K562 (cell line): ENCODE measurements around the gene CENPP. TPM values are rescaled to one million over a fixed set of nuclear protein-coding genes. Genes with fewer than 3 reads are reported as not detected.
A peak's percentile ranks its signal among the peaks of the same experiment; 100 is the strongest.

Source experiments
- ATAC-seq: fragments of 200-7000 bp; cut with Tn5 transposase; 3 replicates; pipeline ENCODE4 v1.9.1; 2020; ENCODE audit warnings: moderate library complexity
- BruUV-seq: library from RNA; stranded (reverse); fragments of 400-500 nt; replicated peaks from 2 replicates; lab custom pipeline; 2021; lab: Mats Ljungman, UMichigan
- CTCF ChIA-PET: fragments of 300-600 bp; formaldehyde crosslinking; extraction: SDS; loops from one replicate; lab custom pipeline; 2021; ENCODE audit warnings: low intra/inter-chr PET ratio; lab: Yijun Ruan, JAX
- POLR2A ChIA-PET: fragments of 300-600, 350-650 bp; sonication (Branson Sonifier 250); formaldehyde crosslinking; extraction: SDS; loops from one replicate; lab custom pipeline; 2021; ENCODE audit warnings: antibody characterized with exemption, inconsistent platforms; lab: Yijun Ruan, JAX
- DNase-seq, 4 experiments: peaks; one replicate each; pipeline versions ENCODE4 v3.0.0 to v3.0.0-alpha.2; 2011 to 2018; ENCODE audit warnings: low spot score in 3 of 4, mixed read lengths in 3 of 4; ENCODE audit errors: extremely low read depth in 1 of 4
- FAIRE-seq: peaks from 2 replicates; lab custom pipeline; 2011; peaks lifted over from hg19 to GRCh38; lab: Jason Lieb, UNC
- H2AFZ ChIP-seq: 2 replicates; pipeline ENCODE4 v1.6.0; 2011; ENCODE audit warnings: low read depth, low read length, control low read depth, inconsistent platforms
- H3K27ac ChIP-seq: fragments of 200-600 bp; 3 replicates; pipeline ENCODE4 v1.8.0; 2011; ENCODE audit warnings: low read depth, mild to moderate bottlenecking, control low read depth, inconsistent platforms, low read length, moderate library complexity, mixed read lengths; ENCODE audit errors: extremely low read depth
- H3K27me3 ChIP-seq, 2 experiments: fragments of 300-600 bp in 1 of 2; 2 replicates in 1 of 2; 3 replicates in 1 of 2; pipeline versions ENCODE4 v1.6.0 to v1.8.0; 2011; ENCODE audit warnings: inconsistent platforms in 2 of 2, low read length in 2 of 2, mild to moderate bottlenecking in 1 of 2, mixed read lengths in 1 of 2, moderate library complexity in 1 of 2; ENCODE audit not compliant: control insufficient read depth in 2 of 2, insufficient read depth in 2 of 2
- H3K36me3 ChIP-seq: fragments of 300-600 bp; 3 replicates; pipeline ENCODE4 v1.8.0; 2011; ENCODE audit warnings: mild to moderate bottlenecking, low read length, inconsistent platforms; ENCODE audit not compliant: control insufficient read depth, insufficient read depth
- H3K4me1 ChIP-seq, 2 experiments: fragments of 200-600 bp in 1 of 2; replicated peaks in 1 of 2; 2 replicates in 1 of 2; 3 replicates in 1 of 2; pipeline versions ENCODE4 v1.5.1 to v1.8.0; 2011; ENCODE audit warnings: inconsistent platforms in 2 of 2, low read length in 2 of 2, mild to moderate bottlenecking in 1 of 2, mixed read lengths in 1 of 2, moderate library complexity in 1 of 2; ENCODE audit not compliant: control insufficient read depth in 2 of 2, insufficient read depth in 2 of 2
- H3K4me2 ChIP-seq: 2 replicates; pipeline ENCODE4 v1.6.1; 2011; ENCODE audit warnings: low read length, control low read depth, inconsistent platforms, mixed read lengths; ENCODE audit not compliant: insufficient read depth
- H3K4me3 ChIP-seq: fragments of 200-600 bp; sonication (generic), shearing (Covaris generic); 2 replicates; pipeline ENCODE4 v1.5.1; 2016; ENCODE audit warnings: control low read depth, inconsistent platforms
- H3K79me2 ChIP-seq: fragments of 200-600 bp; 3 replicates; pipeline ENCODE4 v1.8.0; 2011; ENCODE audit warnings: low read length, inconsistent platforms; ENCODE audit not compliant: control insufficient read depth, insufficient read depth
- H3K9ac ChIP-seq, 2 experiments: 2 replicates each; pipeline versions ENCODE4 v1.6.0 to v1.6.1; 2011; ENCODE audit warnings: low read depth in 2 of 2, low read length in 2 of 2, control low read depth in 1 of 2, inconsistent platforms in 1 of 2, mild to moderate bottlenecking in 1 of 2, mixed read lengths in 1 of 2; ENCODE audit not compliant: insufficient read depth in 1 of 2
- H3K9me1 ChIP-seq: one replicate; pipeline ENCODE4 v1.6.0; 2011; ENCODE audit warnings: inconsistent platforms, mild to moderate bottlenecking, low read length, moderate library complexity; ENCODE audit not compliant: control insufficient read depth, insufficient read depth
- H3K9me3 ChIP-seq: replicated peaks from 2 replicates; pipeline ENCODE4 v1.5.1; 2011; ENCODE audit warnings: low read depth, low read length, inconsistent platforms; ENCODE audit not compliant: control insufficient read depth, insufficient read depth
- H4K20me1 ChIP-seq: replicated peaks from 2 replicates; pipeline ENCODE4 v1.6.1; 2011; ENCODE audit warnings: low read length, inconsistent platforms, mixed read lengths; ENCODE audit not compliant: control insufficient read depth, insufficient read depth
- KLF6 ChIP-seq: fragments of 250-450 bp; sonication (Bioruptor Pico); IDR thresholded peaks from 2 replicates; pipeline ENCODE4 v1.4.0; 2020; ENCODE audit warnings: mild to moderate bottlenecking, moderate library complexity, borderline replicate concordance
- MAX ChIP-seq: sonication (generic); formaldehyde crosslinking; IDR thresholded peaks from 2 replicates; pipeline ENCODE4 v1.9.0; 2022; ENCODE audit warnings: mild to moderate bottlenecking, missing genetic modification reagents
- MTA2 ChIP-seq: fragments of 450-650 bp; IDR thresholded peaks from 2 replicates; pipeline ENCODE4 v1.6.1; 2016; ENCODE audit warnings: low read depth
- OTX1 ChIP-seq: fragments of 450-650 bp; formaldehyde crosslinking; IDR thresholded peaks from 2 replicates; pipeline ENCODE4 v1.4.0; 2022; ENCODE audit warnings: mild to moderate bottlenecking
- RBM22 ChIP-seq: fragments of 200-400 bp; formaldehyde crosslinking; IDR thresholded peaks from 2 replicates; pipeline ENCODE4 v1.6.1; 2018; ENCODE audit warnings: low read length, low read depth; ENCODE audit not compliant: poor library complexity, severe bottlenecking
- ZC3H8 ChIP-seq: fragments of 450-650 bp; IDR thresholded peaks from 2 replicates; pipeline ENCODE4 v1.6.1; 2017
- ZKSCAN1 ChIP-seq: fragments of 150-350 bp; IDR thresholded peaks from 2 replicates; pipeline ENCODE4 v1.6.1; 2016; ENCODE audit warnings: low read depth, low read length
- ZKSCAN3 ChIP-seq: fragments of 250-450 bp; sonication (Bioruptor Pico); IDR thresholded peaks from 2 replicates; pipeline ENCODE4 v1.4.0; 2020
- ZNF24 ChIP-seq: fragments of 450-650 bp; IDR thresholded peaks from 2 replicates; pipeline ENCODE4 v1.6.1; 2016
- ZNF696 ChIP-seq: fragments of 250-450 bp; sonication (Bioruptor Pico); conservative IDR thresholded peaks from 2 replicates; pipeline ENCODE4 v1.4.0; 2020; ENCODE audit warnings: mild to moderate bottlenecking, moderate library complexity
- WGBS: fragments of 100-300 bp; shearing (Covaris generic); methylation state at CpG from one replicate; pipeline ENCODE4 v1.1.6; 2016; ENCODE audit warnings: low coverage, mixed read lengths; ENCODE audit not compliant: insufficient coverage; ENCODE audit errors: missing lambda C conversion rate; 5-methylcytosine and 5-hydroxymethylcytosine counted together
- in situ Hi-C: fragments of 300-500 bp; cut with MboI; formaldehyde crosslinking; loops from 4 replicates; pipeline ENCODE4 v1.15.0; 2018; ENCODE audit warnings: inconsistent platforms, mixed read lengths
- intact Hi-C: fragments of 100-400 bp; cut with micrococcal nuclease; formaldehyde crosslinking; loops from 2 replicates; pipeline ENCODE4 v1.14.2; 2022
- polyA plus RNA-seq, 8 experiments: library from polyadenylated mRNA; depleted of rRNA in 4 of 8; stranded (reverse) in 5 of 8; unstranded in 3 of 8; fragments of >200 nt; fragmentation: Nextera tagmentation in 2 of 8; fragmentation: Illumina TruSeq in 1 of 8; extraction: Ambion mirVana in 2 of 8; extraction: Trizol in 1 of 8; gene quantifications; 2 replicates each; pipeline versions ENCODE4 v1.2.1 to v1.2.3, GENCODE V29; 2011 to 2014; ENCODE audit warnings: inconsistent platforms in 1 of 8, missing spikeins in 1 of 8
- total RNA-seq, 7 experiments: library from RNA; depleted of rRNA in 6 of 7; stranded (reverse); fragments of >200 nt in 6 of 7; fragmentation: Illumina TruSeq in 2 of 7; extraction: Trizol in 2 of 7; gene quantifications; 2 replicates each; pipeline versions ENCODE4 v1.2.1 to v1.2.3, GENCODE V29; 2011 to 2021; ENCODE audit warnings: low replicate concordance in 1 of 7

CENPP gene
- total and polyA plus RNA-seq, 9 of the 15 experiments (the other 6 are each of a cell fraction or from before 2014, with no cell fraction given) = 8.0 to 28.5 (median 17.9) TPM

GRCh38 chr9:92616655-92617111 lies 290.9 kb downstream of the CENPP start (continued):
- TF ChIP-seq MAX (CRISPR knock-in tag) = no peak
- TF ChIP-seq ZKSCAN1 = no peak
- no peak for TF ChIP-seq KLF6 (CRISPR knock-in tag)
- TF ChIP-seq MTA2 = no peak
- no peak for TF ChIP-seq OTX1 (CRISPR knock-in tag)
- no peak for TF ChIP-seq ZNF696 (CRISPR knock-in tag)
- no peak for TF ChIP-seq ZNF24
- no peak for TF ChIP-seq ZKSCAN3 (CRISPR knock-in tag)
- TF ChIP-seq, all 486 proteins: peak for 0

GRCh38 chr9:92617195-92617813 lies 291.6 kb downstream of the CENPP start:
- DNase-seq (no peak), ATAC-seq (no peak)
- no TSS peak for BruUV-seq

More at GRCh38 chr9:92617195-92617813, 291.6 kb downstream of the CENPP start:
- Histone ChIP-seq H3K27ac (no peak overlapping the region), H3K4me3 (no peak overlapping the region)
- CTCF ChIA-PET = no interaction called here
- no peak for TF ChIP-seq ZC3H8
- TF ChIP-seq RBM22 = peak; percentile 8
- TF ChIP-seq, all 486 proteins: peak for 1
- no peak overlapping the region for H2AFZ ChIP-seq
- H4K20me1 ChIP-seq = 0 out of 2 replicates have a peak, but pooled peaks cover 4% of the 10 kb centered on the region
- H3K36me3 ChIP-seq = peaks cover 91% of the 10 kb centered on the region
- H3K4me2 ChIP-seq = no peak overlapping the region
- no peak for FAIRE-seq
- H3K9me3 ChIP-seq = no peaks in the 10 kb centered on the region
- H3K79me2 ChIP-seq = no peaks in the 10 kb centered on the region
- no peaks in the 10 kb centered on the region for H3K9me1 ChIP-seq
- no peak overlapping the region for H3K9ac ChIP-seq
- no peaks in the 10 kb centered on the region for H3K27me3 ChIP-seq
- POLR2A ChIA-PET = interaction anchor here (0.6 to 1.0 kb wide), 2 partner anchors 338 to 477 kb away, joined by 3 read pairs; no protein-coding TSS in a partner anchor
- peaks cover 0 to 3% of the 10 kb centered on the region in 2 experiments; a peak in 1 of 5 replicates for H3K4me1 ChIP-seq
- 93% methylated on average over 11 of the region's 11 CpGs for WGBS
- intact Hi-C loops (no loop called here), in situ Hi-C loops (no loop called here)
